GM21786 (cell line): ENCODE data around the gene APCDD1L.
"Not testable (repeated sequence)": the region's sequence is repeated elsewhere in the genome, so short reads cannot be mapped to it uniquely, and the experiment has no call there.

Experiments
- ATAC-seq: cut with Tn5 transposase; IDR thresholded peaks from one replicate; pipeline ENCODE4 v1.9.1; 2021; ENCODE audit not compliant: unreplicated experiment

APCDD1L gene

GRCh38 chr20:58418949-58419748, 96.0 kb downstream of the APCDD1L start:
- no peak for ATAC-seq

GRCh38 chr20:58417438-58417837, 97.8 kb downstream of the APCDD1L start:
- ATAC-seq, result no peak

GRCh38 chr20:58416835-58417234, 98.4 kb downstream of the APCDD1L start:
- ATAC-seq, result no peak

GRCh38 chr20:58416057-58416456, 99.1 kb downstream of the APCDD1L start:
- ATAC-seq, result no peak

- not testable (repeated sequence) for ATAC-seq
Observed at GRCh38 chr20:58414786-58415185, 100.4 kb downstream of the APCDD1L start.

GRCh38 chr20:58414216-58414615, 101.0 kb downstream of the APCDD1L start:
- not testable (repeated sequence) for ATAC-seq
